GM10266 (cell line): ENCODE data around the gene ROR2.

Source experiments
- DNase-seq: peaks from one replicate; pipeline ENCODE4 v3.0.0; 2012; ENCODE audit errors: extremely low spot score
- CTCF ChIP-seq: IDR thresholded peaks from 2 replicates; pipeline ENCODE4 v1.5.1; 2012; ENCODE audit warnings: mild to moderate bottlenecking, low read depth; ENCODE audit not compliant: control insufficient read depth, insufficient read depth; ENCODE audit errors: missing control alignments

Gene ROR2

GRCh38 chr9:91960367-91960766 lies 10.3 kb upstream of the ROR2 start:
- DNase-seq = no peak
- TF ChIP-seq CTCF = no peak

- no peak for TF ChIP-seq CTCF
These were observed 8.1 kb upstream of the ROR2 start for GRCh38 chr9:91958174-91958573.

GRCh38 chr9:91954841-91955471 lies 4.9 kb upstream of the ROR2 start:
- peak; percentile 57 for TF ChIP-seq CTCF
- peak; percentile 65 for DNase-seq

More at GRCh38 chr9:91958174-91958573, 8.1 kb upstream of the ROR2 start:
- no peak for DNase-seq

- no peak for TF ChIP-seq CTCF
- no peak for DNase-seq
These were observed 3.7 kb upstream of the ROR2 start for GRCh38 chr9:91953718-91954117.

GRCh38 chr9:91951944-91952520 lies 2.0 kb upstream of the ROR2 start:
- DNase-seq = no peak
- TF ChIP-seq CTCF = no peak

GRCh38 chr9:91949392-91949945 lies 559 bp downstream of the ROR2 start:
- TF ChIP-seq CTCF = no peak
- no peak for DNase-seq

GRCh38 chr9:91948597-91949391 lies 1.2 kb downstream of the ROR2 start:
- no peak for TF ChIP-seq CTCF
- DNase-seq = peak; percentile 50
